HL-60 (cell line): ENCODE data around the gene NMUR1.

Experiments used
- CTCF ChIP-seq: IDR thresholded peaks from one replicate; pipeline ENCODE4 v1.5.1; 2011; ENCODE audit warnings: low read length, control low read depth, inconsistent platforms; ENCODE audit not compliant: insufficient read depth
- POLR2AphosphoS5 ChIP-seq: IDR thresholded peaks from 2 replicates; pipeline ENCODE4 v1.6.1; 2012; ENCODE audit warnings: low read depth
- REST ChIP-seq: IDR thresholded peaks from 2 replicates; pipeline ENCODE4 v1.6.1; 2012; ENCODE audit warnings: low read depth; ENCODE audit not compliant: insufficient replicate concordance

GRCh38 chr2:231525248-231526163 lies 4.7 kb downstream of the NMUR1 start:
- TF ChIP-seq CTCF (no peak), POLR2AphosphoS5 (no peak), REST (no peak)
